GM03348 (cell line): ENCODE data around the gene RSRC2.
"Not testable (repeated sequence)": the region's sequence is repeated elsewhere in the genome, so short reads cannot be mapped to it uniquely, and the experiment has no call there.

ENCODE experiments used
- DNase-seq: peaks from one replicate; pipeline ENCODE4 v3.0.0; 2012; ENCODE audit warnings: low spot score

Gene RSRC2, protein sequence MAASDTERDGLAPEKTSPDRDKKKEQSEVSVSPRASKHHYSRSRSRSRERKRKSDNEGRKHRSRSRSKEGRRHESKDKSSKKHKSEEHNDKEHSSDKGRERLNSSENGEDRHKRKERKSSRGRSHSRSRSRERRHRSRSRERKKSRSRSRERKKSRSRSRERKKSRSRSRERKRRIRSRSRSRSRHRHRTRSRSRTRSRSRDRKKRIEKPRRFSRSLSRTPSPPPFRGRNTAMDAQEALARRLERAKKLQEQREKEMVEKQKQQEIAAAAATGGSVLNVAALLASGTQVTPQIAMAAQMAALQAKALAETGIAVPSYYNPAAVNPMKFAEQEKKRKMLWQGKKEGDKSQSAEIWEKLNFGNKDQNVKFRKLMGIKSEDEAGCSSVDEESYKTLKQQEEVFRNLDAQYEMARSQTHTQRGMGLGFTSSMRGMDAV

DNA sequence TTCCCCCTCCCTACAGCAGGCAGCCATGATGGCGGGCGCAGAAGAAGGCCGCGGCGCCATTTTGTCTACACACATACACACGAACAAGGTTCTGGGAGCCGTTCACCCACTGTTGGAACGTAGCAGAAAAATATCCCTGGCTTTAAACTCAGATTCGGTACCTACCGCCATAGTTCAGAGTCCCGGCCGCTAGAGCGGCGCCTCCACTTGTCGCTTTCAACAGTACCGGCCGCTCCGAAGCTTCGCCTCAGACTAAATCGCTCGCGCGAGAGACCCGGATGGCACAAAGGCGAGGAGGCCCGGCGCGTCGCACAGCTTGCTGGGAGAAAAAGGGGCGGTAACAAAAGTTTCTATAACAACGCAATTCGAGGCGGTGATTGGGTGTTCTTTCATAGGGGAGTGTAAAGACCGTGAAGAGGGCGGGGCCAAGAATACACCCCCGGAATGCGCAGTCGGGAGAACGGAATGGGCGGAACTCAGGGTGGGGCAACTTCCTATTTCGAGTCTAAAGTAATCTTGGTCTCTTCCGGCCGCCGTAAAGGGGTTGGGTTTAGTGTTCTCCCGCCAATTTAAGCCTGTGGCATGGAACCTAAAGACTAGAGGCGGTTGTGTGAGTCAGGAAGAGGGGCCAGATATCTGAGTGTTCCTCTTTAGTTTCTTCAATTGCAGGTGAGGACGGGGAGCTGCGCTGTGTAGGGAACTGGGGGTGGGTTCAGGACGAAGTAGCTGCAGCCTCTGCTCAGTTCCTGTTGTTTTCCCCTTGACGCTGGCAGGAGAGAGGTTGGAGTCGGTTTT lies at the start of gene RSRC2, which contains the start of gene KNTC1:
RSRC2 (minus strand) TSS at position 254 of the 795 bp plus-strand sequence; CDS start at position 171, 83 bp downstream.
KNTC1 (plus strand) TSS at position 567 of the 795 bp plus-strand sequence. CDS start 2,815 bp downstream, outside the sequence.
- peak; percentile 98 for DNase-seq

DNA sequence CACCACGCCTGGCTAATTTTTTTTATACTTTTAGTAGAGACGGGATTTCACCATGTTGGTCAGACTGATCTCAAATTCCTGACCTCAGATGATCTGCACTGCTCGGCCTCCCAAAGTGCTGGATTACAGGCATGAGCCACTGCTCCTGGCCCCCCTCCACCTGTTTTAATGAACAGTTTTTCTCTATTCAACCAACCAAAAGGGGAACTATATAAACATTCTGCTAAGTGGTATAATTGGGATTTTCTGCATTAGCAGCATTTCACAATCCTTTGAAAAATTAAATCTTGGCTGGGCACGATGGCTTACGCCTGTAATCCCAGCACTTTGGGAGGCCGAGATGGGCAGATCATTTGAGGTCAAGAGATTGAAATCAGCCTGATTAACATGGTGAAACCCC lies 45.1 kb upstream of the RSRC2 start:
- no peak for DNase-seq

DNA sequence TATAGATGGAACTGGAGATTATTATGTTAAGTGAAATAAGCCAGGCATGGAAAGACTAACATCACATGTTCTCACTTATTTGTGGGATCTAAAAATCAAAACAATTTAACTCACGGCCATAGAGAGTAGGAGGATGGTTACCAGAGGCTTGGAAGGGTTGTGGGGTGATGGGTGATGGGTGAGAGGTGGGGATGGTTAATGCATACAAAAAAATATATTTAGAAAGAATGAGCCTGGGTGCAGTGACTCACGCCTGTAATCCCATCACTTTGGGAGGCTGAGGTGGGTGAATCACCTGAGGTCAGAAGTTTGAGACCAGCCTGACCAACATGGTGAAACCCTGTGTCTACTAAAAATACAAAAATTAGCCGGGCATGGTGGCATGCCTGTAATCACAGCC lies 43.3 kb upstream of the RSRC2 start:
- DNase-seq: not testable (repeated sequence)

DNA sequence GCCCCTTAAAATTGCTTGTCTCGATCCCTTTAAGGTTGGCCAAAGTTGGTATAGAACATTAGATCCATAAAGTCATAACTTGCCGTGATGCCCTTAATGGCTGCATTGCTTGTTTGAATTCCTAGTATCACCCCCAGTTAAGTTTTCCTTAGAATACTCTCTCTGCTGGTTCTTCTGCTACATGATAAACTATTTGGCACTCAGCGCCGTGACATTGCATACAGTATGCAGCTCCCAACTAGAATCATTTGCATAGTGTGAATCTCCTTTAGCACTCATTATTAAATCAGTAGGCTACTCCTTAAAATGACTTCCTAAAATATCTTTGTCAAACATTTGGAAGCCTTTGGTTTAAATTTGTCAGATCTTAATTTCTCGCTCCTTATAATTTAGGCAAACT lies 42.6 kb upstream of the RSRC2 start:
- DNase-seq: no peak

DNA sequence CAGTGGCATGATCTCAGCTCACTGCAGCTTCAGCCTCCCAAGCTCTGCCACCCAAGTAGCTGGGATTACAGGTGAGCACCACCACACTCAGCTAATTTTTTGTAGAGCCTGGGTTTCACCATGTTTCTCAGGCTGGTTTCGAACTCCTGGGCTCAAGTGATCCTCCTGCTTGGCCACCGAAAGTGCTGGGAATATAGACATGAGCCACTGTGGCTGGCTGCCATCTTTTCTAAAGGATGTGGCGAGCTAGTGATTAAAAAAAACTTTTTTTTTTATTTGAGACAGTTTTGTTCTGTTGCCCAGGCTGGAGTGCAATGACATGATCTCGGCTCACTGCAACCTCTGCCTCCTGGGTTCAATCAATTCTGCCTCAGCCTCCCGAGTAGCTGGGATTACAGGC lies 40.1 kb upstream of the RSRC2 start:
- DNase-seq: not testable (repeated sequence)

DNA sequence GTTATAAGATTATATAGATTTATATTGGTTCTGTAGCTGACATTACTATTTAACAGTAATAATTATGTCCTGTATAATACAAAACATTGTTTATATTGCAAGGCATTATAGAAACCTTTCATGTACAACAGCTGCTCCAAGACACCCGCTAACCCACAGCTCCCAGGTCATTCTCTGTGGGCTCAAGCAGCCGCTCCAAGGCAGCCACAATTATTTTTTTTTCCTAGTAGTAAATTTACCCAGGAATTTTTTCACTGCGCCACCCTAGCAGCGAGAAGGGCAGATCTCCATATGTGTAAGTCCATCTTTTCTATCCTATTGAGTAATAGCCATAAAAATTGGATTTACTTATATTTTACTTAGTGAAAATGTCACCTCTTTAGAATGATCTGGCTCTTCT lies 36.6 kb upstream of the RSRC2 start:
- no peak for DNase-seq

DNA sequence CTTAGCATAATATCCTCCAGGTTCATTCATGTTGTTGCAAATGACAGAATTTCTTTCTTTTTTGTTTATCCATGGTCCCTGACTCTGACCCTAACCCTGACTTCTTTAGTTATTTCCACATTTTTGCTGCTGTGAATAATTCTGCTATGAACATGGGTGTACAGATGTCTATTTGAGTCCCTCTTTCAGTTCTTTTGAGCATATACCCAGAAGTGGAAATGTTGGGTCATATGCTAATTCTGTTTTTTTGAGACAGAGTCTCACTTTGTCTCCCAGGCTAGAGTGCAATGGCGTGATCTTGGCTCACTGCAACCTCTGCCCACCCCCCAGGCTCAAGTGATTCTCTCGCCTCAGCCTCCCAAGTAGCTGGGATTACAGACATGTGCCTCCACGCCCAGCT lies 33.4 kb upstream of the RSRC2 start:
- DNase-seq: no peak

DNA sequence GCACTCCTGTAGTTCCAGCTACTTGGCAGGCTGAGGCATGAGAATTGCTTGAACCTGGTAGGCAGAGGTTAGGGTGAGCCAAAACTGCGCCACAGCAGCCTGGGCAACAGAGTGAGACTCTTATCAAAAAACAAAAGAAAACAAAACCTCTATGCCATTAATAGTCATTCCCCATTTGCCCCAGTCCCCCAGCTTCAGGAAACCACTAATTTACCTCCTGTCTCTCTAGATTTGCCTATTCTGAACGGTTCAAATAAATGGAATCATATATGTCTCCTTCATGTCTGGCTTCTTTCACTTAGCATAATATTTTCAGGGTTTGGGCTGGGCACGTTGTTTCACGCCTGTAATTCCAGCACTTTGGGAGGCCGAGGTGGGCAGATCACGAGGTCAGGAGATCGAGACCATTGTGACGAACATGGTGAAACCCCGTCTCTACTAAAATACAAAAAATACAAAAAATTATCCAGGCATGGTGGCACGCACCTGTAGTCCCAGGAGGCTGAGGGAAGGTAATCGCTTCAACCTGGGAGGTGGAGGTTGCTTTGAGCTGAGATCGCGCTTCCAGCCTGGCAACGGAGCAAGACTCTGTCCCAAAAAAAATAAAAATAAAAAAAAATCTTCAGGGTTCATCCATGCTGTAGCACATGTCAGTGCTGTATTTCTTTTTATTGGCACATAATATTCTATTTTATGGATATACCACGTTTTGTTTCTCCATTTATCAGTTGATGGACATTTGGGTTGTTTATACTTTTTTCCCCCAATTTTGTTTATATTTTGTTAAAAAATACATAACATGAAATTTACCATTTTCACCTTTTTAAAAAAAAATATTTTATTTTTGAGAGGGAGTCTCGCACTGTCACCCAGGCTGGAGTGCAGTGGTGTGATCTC lies 32.3 kb upstream of the RSRC2 start:
- DNase-seq: no peak

DNA sequence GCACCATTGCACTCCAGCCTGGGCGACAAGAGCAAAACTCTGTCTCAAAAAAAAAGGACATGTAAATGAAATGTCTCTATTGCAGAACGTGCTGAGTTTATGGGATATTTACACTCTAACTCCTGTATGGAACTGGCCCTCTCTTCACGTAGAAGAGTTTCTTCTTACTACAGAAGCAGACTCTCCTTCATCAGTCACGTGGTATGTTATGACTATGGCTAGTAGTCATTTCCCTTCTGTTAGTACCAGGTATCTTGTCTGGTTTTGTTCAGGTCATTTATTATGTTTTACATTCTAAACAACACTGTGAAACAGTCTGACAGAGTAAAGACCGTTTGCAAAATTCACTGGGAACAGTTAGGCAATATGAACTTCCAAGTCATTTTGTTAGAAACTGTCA lies 20.6 kb upstream of the RSRC2 start:
- no peak for DNase-seq

DNA sequence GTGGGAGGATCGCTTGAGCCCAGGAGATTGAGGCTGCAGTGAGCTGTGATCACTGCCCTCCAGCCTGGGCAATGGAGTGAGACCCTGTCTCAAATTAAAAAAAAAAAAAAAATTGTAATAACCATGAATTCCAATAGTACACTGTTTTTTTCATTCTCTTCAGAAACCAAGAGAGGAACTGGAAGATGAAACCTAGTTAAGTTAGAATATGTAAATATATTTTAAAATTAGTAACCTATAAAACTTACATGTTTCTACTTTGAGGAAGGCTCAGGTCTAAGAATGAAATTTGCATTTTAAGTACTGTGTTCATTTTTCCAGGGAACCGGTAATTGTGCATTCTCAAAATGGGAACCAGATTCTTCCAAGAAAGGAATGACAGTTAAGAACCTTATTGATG lies 19.1 kb upstream of the RSRC2 start:
- DNase-seq: no peak

DNA sequence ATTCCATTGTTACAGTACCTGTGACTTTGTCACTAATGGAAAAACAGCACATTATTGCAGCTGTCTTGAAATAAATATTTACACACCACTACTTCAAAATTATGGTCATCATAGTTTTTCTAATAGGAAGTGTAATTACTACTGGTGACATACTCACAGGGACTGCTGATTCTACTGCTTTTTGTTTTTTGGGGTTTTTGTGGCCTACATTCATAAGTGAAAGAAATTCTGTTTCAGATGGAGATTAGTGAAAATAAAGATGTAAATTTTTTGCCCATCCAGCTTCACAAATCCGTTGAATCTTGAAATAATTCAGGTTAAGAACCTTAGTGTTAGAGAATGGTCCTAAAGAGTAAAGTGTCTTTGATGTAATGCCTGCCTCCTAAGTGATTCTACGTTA lies 17.8 kb upstream of the RSRC2 start:
- DNase-seq: no peak

DNA sequence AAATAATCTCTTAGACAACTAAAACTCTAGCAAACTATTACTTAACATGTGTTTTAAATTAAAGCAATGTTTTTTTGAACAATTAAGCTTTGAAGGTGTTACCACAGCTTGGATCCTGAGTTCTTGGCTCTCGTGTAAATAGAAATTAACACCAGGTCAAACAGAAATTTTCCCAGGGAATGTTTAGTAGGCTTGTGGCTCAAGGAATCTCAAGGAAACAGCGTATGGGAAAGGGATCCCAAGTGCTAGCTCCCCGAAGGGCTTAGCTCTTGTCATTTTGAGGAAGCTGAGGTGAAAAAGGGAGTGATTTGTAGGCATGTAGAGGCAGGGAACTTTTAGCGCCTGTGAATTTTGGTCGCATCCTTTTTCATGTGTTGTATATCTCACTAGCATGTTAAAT lies 11.8 kb upstream of the RSRC2 start:
- no peak for DNase-seq

DNA sequence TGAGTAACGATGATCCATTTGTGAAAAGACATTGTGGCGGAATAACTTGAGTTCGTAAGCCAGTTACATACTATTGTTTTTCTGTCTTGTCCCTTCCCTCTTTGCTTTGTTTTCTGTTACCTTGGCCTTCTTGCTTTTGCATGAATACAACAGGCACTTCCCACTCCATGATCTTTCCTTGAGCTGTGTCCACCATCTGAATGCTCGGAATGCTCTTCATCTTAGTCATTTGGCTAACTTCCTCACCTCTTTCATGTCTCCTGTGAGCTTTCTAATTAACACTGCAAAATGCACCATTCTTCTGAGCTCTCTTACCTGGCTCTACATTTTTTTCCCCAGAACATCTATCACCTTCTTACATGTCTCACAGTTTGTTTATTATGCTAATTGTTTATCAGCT lies 10.3 kb upstream of the RSRC2 start:
- no peak for DNase-seq

DNA sequence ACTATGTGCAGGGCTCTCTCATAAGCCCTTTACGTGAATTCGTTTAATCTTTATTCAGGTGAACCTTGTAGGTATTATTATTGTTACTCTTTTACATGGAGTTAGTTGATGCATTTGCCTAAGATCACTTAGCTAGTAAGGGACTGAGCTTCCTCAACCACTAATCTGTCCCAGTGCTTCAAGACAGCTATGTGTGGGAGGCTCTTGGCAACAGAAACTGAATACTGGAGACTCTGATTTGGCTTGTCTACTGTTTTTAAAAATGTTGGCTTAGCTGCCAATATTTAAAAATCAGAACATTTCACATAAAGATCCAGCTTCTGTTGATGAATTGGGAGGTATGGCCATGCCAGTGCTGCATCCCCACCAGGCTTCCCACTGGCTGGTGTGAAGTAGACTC lies 7.1 kb upstream of the RSRC2 start:
- DNase-seq: peak; percentile 17

DNA sequence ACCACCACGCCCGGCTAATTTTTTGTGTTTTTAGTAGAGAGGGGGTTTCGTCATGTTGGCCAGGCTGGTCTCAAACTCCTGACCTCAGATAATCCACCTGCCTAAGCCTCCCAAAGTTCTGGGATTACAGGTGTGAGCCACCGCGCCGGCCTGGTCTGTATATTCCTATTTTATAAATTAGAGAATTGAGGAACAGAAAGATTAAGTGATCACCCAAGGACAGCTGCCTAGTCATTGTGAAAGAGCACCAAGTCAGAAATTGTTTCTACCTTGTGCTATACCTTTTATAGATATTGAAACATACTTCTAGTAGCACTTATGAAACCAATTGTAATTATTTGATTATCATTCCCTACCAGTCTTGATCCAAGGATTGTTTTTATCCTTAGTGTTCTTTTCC lies 2.3 kb upstream of the RSRC2 start:
- DNase-seq: no peak

DNA sequence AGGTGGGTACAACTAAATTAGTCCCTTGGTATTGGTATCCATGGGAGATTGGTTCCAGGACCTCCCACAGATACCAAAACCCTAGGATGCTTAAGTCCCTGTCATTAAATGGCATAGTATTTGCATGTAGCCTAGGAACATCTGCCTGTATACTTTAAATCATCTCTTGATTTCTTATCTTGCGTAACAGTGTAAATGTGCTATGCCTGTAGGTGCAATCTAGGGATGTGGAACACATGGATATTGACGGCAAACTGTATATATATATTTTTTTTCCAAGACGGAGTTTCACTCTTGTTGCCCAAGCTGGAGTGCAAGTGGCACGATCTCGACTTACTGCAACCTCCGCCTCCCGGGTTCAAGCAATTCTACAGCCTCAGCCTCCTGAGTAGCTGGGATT lies 1.8 kb upstream of the RSRC2 start:
- DNase-seq: no peak

DNA sequence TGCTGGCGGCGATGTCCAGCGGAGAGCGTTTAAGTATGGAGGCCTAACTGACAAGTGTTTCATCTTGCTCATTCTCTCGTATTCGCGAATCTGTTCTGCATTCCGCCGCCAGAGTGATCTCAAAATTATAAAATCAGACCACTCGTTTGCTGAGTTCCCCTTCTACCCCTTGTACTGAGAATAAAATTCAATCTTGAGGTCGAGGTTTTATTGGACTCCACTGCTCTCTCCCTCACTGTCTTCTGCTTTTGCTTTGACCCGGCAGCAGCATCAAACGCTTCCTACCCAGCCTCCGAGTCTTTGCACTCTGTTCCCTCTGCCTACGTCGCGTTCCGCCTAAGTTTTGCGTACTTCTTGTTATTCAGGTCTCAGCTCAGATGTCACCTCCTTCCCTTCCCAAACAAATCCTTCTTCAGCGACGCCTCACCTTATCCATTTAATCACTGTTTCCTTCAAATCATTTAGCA lies 775 bp upstream of the RSRC2 start:
- DNase-seq: peak; percentile 19

DNA sequence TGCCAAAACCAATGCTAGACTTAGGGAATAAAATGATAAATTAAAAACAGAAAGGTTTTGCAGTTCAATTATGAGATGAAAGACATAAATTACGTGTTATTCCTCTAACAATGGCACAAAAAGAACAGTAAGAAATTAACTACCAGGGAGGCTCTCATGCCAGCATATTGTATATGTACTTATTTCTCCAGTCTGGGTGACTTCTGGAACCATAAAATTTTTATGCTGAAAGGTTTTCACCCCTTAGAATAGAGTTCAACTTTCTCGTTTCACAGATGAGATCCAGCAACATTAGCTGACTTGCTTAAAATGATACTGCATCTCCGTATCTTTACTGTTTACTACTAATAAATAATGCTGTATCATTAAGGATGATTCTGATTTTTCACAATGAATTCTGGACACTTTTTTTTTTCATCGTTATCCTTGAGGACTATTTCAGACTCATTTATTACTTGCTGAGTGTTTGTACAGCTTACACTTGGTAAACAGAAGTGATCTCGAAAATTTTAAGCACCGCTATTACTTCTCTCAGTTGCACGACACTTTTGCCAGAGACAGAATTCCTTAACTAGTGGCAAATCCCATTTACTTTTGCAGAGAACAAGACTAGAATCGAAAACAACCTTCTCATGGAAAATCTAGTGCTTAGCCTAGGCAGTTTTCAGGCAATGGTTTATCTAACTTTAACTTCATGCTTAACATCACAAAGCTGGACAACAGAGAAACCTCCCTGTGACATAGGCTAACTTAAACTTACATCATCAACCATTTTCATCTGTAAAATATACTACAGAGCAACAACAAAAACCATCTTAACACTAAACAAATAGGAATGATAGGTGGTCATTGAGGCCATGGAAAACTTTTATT lies 2.7 kb downstream of the RSRC2 start:
- DNase-seq: no peak

DNA sequence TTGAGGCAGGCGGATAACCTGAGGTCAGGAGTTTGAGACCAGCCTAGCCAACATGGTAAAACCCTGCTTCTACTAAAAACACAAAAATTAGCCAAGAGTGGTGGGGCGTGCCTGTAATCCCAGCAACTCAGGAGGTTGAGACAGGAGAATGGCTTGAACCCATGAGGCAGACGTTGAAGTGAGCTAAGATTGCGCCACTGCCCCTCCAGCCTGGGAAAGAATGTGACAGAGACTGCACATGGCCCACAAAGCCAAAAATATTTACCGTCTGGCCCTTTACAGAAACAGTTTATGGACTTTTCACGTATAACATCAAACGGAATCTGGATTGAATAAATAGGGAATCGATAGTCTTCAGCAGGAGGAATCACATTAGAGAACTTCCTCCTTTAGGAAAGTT lies 3.5 kb downstream of the RSRC2 start:
- no peak for DNase-seq

DNA sequence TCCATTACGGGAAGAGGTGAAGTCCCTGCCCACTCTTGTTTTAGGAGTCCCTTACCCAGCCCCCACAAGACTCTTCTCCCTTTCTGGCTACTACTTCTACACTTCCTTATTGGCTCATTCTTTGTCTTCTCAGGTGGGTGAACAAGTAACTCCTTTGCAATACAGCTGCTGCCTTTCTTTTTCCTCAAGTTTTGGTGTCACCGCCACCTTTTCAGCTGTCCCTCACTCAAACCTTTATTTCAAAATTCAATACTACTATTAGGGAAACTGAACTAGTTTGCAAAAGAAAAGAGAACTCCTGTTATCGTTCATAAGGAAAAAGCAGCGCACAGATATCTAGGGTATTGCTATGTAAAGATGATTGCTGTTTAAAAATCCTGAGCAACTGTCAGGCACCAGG lies 6.1 kb downstream of the RSRC2 start:
- DNase-seq: no peak

DNA sequence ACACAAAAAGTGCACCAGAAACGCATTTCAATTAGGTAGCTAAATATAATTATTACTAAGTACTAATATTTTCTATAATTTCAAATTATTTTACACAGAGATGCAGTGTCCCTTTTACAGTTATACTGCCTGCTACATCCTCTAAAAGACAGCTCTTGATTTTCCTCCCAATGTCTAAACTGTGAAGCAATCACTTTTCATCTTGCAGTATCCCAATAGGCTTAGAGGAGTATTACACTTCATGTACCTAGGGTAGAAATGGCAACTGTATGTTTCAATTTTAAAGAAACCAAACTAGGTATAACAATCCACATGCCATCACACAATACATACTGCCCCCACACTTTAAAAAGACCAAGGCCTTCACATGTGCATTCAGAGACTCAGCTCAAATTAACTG lies 7.3 kb downstream of the RSRC2 start:
- no peak for DNase-seq
